Daoy (cell line): ENCODE data around the gene SUPT20H. TPM values are rescaled to one million over a fixed set of nuclear protein-coding genes. Genes with fewer than 3 reads are reported as not detected.

Experiments
- DNase-seq: peaks from one replicate; pipeline ENCODE4 v3.0.0-alpha.2; 2015; ENCODE audit warnings: low read depth
- total RNA-seq: library from RNA; depleted of rRNA; stranded (reverse); fragments of >200 nt; shearing (Covaris generic); gene quantifications from 2 replicates; pipeline ENCODE4 v1.2.3, GENCODE V29; 2014; rRNA removed

The SUPT20H gene
- total RNA-seq, 1 experiment from 2014 or later = 28.4 TPM

GRCh38 chr13:37001921-37002250, 57.6 kb downstream of the SUPT20H start:
- no peak for DNase-seq

DNA sequence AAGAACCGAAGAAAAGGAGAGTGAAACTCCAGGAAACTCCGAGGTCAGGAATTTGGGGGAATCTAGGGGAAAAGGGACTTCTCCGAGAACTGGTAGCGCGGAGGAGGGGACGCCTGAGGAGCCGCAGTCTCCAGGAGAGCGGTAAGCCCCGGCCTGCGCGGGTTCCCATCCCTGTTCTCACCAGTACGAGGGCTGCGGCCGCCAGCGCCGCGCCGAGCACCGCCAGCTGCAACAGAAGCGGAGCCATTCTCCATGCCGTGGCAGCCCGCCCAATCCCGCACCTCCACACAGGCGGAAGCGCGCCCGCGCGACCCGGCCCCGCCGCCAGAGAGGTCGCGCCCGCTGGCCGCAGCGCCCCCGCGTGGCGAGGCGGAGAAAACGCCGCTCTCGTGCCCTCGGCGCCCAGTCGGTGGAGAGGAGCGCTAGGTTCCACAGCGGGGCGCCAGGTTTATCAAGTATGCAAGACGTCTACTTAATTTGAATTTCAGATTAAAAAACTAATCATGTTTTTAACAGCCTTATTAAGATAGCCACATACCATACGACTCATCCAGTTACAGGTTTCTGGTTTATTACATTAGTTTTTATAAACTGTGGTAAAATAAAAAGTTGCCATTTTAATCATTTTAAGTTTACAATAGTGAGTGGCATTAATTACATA, 60.3 kb downstream of the SUPT20H start, which contains the start of gene ALG5:
Gene ALG5, minus strand, starts transcription at position 287 of the 661 bp plus-strand sequence. Its CDS starts 40 bp downstream, at position 247.
- DNase-seq = peak; percentile 91

DNA sequence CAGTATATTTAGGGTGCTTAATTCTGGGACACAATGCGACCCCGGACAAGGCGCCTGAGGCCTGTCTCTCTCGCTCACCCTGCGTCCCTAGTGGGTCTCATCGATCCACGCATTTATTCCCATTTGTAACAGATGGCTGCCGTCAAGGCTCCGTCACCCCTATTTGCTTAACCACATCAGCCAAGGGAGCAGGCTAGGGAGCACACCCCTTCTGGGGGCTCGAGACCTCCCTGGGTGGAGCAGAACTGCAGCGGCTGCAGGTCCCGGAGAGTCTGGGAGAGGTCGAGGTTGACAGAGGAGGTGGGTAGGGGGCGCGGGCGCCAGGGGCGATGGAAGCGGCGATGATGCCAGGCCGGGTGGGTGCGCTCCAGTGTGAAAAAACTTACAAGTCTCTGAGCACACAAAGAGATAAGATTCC, 60.9 kb downstream of the SUPT20H start:
- peak; percentile 3 for DNase-seq

- no peak for DNase-seq
Observed at GRCh38 chr13:36997716-36998427, 61.6 kb downstream of the SUPT20H start.

- DNase-seq = no peak
Observed at GRCh38 chr13:36992362-36992761, 67.1 kb downstream of the SUPT20H start.

DNA sequence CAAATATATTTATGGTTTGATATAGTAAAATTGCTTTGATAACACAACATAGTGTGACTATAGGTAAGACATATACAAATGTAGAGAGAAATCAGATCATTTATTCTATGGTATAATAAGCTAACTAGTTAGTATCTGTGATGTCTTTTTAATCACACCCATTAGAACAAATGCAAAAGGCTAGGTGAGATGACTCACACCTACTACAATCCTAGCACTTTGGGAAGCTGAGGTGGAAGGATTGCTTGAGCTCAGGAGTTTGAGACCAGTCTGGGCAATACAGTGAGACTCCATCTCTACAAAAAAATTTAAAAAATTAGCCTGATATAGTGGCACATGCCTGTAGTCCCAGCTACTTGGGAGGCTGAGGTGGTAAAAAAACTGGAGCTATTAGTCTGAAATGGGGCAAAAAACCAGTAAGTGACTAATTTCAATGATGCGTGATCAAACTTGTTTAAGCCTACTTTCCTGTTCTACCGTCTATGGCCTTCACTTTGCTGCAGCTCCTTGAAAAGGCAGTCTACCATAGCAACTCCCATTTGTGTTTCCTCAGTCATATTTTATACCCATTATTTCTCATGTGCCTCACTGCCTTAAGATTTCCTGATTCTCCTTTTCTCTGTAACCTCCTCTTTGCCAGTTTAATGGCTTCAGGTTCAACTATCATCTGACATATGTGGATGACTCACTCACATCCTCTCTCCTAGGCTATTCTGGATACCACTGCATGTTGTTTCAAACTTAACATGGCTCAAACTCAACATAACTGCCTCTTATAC, 72.8 kb downstream of the SUPT20H start:
- no peak for DNase-seq

GRCh38 chr13:36981156-36981743, 78.2 kb downstream of the SUPT20H start:
- DNase-seq = no peak

- no peak for DNase-seq
Observed at GRCh38 chr13:36979361-36980050, 80.0 kb downstream of the SUPT20H start.

GRCh38 chr13:36975172-36975571, 84.3 kb downstream of the SUPT20H start:
- no peak for DNase-seq

GRCh38 chr13:36973621-36974295, 85.7 kb downstream of the SUPT20H start:
- no peak for DNase-seq

DNA sequence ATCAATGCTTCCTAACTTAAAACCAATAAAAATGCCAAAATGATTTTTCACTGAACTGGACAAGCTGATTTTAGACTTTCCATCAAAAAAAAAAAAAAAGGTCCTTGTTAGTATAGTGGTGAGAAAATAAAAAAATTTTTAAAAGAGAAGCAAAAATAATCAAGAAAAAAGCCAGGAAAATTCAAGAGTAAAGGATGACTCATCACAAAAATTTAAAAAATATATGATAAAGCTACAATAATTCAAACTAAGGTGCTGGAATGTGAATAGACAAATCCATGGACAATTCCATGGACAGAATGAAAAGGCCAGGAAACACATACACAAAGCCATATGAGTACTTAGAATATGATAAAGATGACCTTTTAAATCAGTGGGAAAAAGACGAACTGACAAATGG, 86.5 kb downstream of the SUPT20H start:
- DNase-seq = no peak

- no peak for DNase-seq
Observed at GRCh38 chr13:36966404-36966803, 93.1 kb downstream of the SUPT20H start.

DNA sequence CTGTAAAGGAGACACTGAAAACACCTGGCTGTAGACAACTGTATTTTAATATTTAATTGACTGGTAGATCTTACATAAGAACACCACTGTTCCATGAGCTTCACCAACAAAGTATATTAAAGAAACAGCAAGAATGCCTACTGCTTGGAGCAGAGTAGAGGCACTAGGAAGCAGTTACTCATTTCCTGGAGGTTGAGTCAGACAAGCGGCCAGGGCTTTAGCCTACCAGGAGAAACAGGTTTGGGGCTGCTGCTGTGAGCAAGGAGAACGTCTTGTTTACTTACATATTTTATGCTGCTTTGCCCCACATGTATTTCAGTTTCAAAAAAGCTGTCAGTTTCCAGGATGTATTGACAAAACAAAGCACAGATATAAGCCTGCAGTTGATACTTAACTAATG, 93.7 kb downstream of the SUPT20H start:
- peak; percentile 59 for DNase-seq

- DNase-seq = no peak
Observed at GRCh38 chr13:36959456-36960116, 99.9 kb downstream of the SUPT20H start.

Other genes with a start within 250 kb of the SUPT20H start
- gene RFXAP, start 240.5 kb downstream of the SUPT20H start, total RNA-seq = 0.30 and 0.74 TPM in 2 replicates
- 0.30 and 0.74 TPM in 2 replicates for gene SMAD9, start 139.4 kb downstream of the SUPT20H start, total RNA-seq
- gene ALG5, start 60.3 kb downstream of the SUPT20H start, total RNA-seq = 27.6 and 30.5 TPM in 2 replicates
- gene EXOSC8, start 58.9 kb downstream of the SUPT20H start, total RNA-seq = 61.9 and 93.0 TPM in 2 replicates
- gene CSNK1A1L, start 46.0 kb upstream of the SUPT20H start, total RNA-seq = not detected in 2 replicates